Measurements from ENCODE around the gene BBS7. TPM values are rescaled to one million over a fixed set of nuclear protein-coding genes. Genes with fewer than 3 reads are reported as not detected.

Gene BBS7
- total RNA-seq, 4 donors from 2014 or later = 12.6 to 17.6 (median 14.0) TPM

DNA sequence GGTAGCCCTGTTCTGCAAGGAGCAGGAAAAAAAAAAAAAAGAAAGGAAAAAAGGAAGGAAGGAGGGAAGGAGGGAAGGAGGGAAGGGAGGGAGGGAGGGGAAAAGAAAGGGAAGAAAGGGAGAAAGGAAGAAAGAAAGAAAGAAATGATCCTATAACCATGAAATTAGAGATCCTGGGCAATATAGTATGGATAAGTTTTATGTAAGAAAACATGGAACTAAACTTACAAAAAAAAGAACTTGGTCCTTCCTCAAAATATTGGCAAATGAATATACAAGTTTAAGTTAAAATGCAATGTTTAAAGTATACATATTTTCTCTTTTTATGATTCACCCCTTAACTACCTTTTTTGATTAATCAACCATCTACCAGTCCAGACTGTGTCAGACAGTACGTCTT, 18.9 kb downstream of the BBS7 start:
- TF ChIP-seq POLR2AphosphoS5 (IDR thresholded peaks at IDR 0.05) (no peak), EP300 (IDR thresholded peaks at IDR 0.05; ENCODE audit: low read depth) (no peak), POLR2A (IDR thresholded peaks at IDR 0.05) (no peak)
- TF ChIP-seq, protein P1, sequence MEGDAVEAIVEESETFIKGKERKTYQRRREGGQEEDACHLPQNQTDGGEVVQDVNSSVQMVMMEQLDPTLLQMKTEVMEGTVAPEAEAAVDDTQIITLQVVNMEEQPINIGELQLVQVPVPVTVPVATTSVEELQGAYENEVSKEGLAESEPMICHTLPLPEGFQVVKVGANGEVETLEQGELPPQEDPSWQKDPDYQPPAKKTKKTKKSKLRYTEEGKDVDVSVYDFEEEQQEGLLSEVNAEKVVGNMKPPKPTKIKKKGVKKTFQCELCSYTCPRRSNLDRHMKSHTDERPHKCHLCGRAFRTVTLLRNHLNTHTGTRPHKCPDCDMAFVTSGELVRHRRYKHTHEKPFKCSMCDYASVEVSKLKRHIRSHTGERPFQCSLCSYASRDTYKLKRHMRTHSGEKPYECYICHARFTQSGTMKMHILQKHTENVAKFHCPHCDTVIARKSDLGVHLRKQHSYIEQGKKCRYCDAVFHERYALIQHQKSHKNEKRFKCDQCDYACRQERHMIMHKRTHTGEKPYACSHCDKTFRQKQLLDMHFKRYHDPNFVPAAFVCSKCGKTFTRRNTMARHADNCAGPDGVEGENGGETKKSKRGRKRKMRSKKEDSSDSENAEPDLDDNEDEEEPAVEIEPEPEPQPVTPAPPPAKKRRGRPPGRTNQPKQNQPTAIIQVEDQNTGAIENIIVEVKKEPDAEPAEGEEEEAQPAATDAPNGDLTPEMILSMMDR (IDR thresholded peaks at IDR 0.05) = no peak
- Histone ChIP-seq H3K9me3 (no peaks in the 10 kb centered on the region), H3K4me1 (no peaks in the 10 kb centered on the region), H3K27me3 (no peaks in the 10 kb centered on the region), H3K4me3 (no peak overlapping the region), H3K27ac (no peak overlapping the region), H3K36me3 (peaks cover 0 to 22% (median 7%) of the 10 kb centered on the region in 4 donors)
- 86 to 93% methylated on average over 1 of the region's 1 CpG for WGBS, 2 donors (ENCODE audit: low coverage in 1 of 2)
- in situ Hi-C loops (cut with MboI; ENCODE audit: low pct_ligation_motif_present in 1 of 4, low pct_unique_long_range_greater_than_20kb in 1 of 4, low sequenced_read_pairs in 3 of 4) = no loop called here
- DNase-seq = no peak
- intact Hi-C loops (cut with DNase I; ENCODE audit: low total_unique reads) = no loop called here

DNA sequence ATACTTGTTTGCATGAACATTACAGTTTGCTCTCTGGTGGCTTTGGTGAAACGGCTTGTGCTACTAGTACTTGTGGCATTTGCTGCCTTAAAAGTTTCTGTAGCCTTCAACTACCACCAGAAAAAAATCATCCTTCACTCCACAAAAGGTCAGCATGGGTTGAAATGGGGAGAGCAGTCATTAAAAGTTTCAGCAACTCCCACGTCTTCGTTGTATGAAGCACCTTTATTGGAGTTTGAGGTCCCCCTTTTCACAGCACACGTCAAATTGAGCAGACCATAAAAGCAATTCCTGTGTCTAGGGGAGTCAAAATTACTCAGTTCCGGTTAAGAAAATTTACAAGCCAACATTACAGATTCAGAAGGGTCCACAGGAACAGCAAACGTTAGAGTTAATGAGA, 23.6 kb downstream of the BBS7 start:
- no peak for DNase-seq
- intact Hi-C loops (cut with DNase I; ENCODE audit: low total_unique reads) = no loop called here
- WGBS, 2 donors (ENCODE audit: low coverage in 1 of 2) = 74 to 87% methylated on average over 5 to 6 of the region's 6 CpGs

DNA sequence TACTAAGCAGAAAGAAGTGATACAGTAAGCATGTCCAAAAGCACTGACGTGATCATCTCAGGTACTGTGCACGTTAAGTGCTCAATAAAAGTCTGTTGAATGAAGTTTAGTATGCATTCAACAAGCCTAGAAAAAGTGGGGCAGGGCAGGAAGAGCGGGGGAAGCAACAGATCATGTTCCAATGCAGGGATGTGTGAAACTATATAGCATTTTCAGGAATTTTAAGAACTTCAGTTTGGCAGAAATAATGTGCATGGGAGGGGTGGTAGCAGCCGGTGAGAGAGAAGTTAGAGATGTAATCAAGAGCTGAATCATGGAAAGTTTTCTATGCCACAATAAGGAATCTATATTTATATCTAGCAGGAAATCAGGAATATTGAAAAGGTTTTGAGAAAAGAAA, 27.4 kb downstream of the BBS7 start:
- H3K27me3 ChIP-seq = no peaks in the 10 kb centered on the region
- H3K4me1 ChIP-seq = no peaks in the 10 kb centered on the region
- intact Hi-C loops (cut with DNase I; ENCODE audit: low total_unique reads) = no loop called here
- in situ Hi-C loops (cut with MboI; ENCODE audit: low pct_ligation_motif_present in 1 of 4, low pct_unique_long_range_greater_than_20kb in 1 of 4, low sequenced_read_pairs in 3 of 4) = no loop called here
- peaks cover 0 to 20% (median 7%) of the 10 kb centered on the region in 4 donors for H3K36me3 ChIP-seq
- H3K4me3 ChIP-seq = no peak overlapping the region
- TF ChIP-seq POLR2AphosphoS5 (IDR thresholded peaks at IDR 0.05) (no peak), POLR2A (IDR thresholded peaks at IDR 0.05) (no peak), EP300 (IDR thresholded peaks at IDR 0.05; ENCODE audit: low read depth) (no peak)
- TF ChIP-seq, protein P1 (IDR thresholded peaks at IDR 0.05) = no peak
- WGBS, 2 donors (ENCODE audit: low coverage in 1 of 2) = 91 to 95% methylated on average over 4 of the region's 4 CpGs
- H3K9me3 ChIP-seq = no peaks in the 10 kb centered on the region
- no peak for DNase-seq
- H3K27ac ChIP-seq = no peak overlapping the region

More for the DNA sequence above, 23.6 kb downstream of the BBS7 start:
- TF ChIP-seq, protein P1 (IDR thresholded peaks at IDR 0.05) = no peak
- TF ChIP-seq POLR2AphosphoS5 (IDR thresholded peaks at IDR 0.05) = no peak
- no peak for TF ChIP-seq POLR2A (IDR thresholded peaks at IDR 0.05)
- no peak for TF ChIP-seq EP300 (IDR thresholded peaks at IDR 0.05; ENCODE audit: low read depth)
- Histone ChIP-seq H3K27ac (no peak overlapping the region), H3K9me3 (no peaks in the 10 kb centered on the region), H3K4me1 (no peaks in the 10 kb centered on the region), H3K27me3 (no peaks in the 10 kb centered on the region), H3K36me3 (peaks cover 0 to 32% (median 11%) of the 10 kb centered on the region in 4 donors), H3K4me3 (no peak overlapping the region)
- in situ Hi-C loops (cut with MboI; ENCODE audit: low pct_ligation_motif_present in 1 of 4, low pct_unique_long_range_greater_than_20kb in 1 of 4, low sequenced_read_pairs in 3 of 4) = no loop called here

DNA sequence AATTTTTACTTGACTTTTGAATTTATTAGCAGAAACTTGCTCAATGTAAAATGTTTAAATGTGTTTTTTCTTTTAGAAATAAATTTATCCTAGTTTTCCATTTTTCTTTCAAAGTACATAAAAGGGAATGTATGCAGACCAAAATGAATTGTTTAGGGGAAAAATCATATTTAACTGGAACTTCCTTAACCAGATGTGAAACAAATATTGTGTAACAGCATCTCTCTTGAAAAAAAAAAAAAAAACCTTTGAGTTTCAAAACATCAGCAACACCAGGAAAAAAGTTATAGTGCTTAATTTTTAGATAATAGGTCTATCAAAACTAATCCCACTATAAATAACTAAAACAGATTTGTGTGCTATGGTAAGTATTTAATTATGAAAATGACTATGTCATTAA, 32.1 kb downstream of the BBS7 start:
- TF ChIP-seq EP300 (IDR thresholded peaks at IDR 0.05; ENCODE audit: low read depth) (no peak), POLR2A (IDR thresholded peaks at IDR 0.05) (no peak), POLR2AphosphoS5 (IDR thresholded peaks at IDR 0.05) (no peak)
- TF ChIP-seq, protein P1 (IDR thresholded peaks at IDR 0.05) = no peak
- Histone ChIP-seq H3K9me3 (no peaks in the 10 kb centered on the region), H3K4me3 (no peak overlapping the region), H3K27ac (no peak overlapping the region), H3K4me1 (no peaks in the 10 kb centered on the region), H3K27me3 (no peaks in the 10 kb centered on the region), H3K36me3 (peaks cover 0 to 23% (median 9%) of the 10 kb centered on the region in 4 donors)
- no peak for DNase-seq
- intact Hi-C loops (cut with DNase I; ENCODE audit: low total_unique reads) = no loop called here
- in situ Hi-C loops (cut with MboI; ENCODE audit: low pct_ligation_motif_present in 1 of 4, low pct_unique_long_range_greater_than_20kb in 1 of 4, low sequenced_read_pairs in 3 of 4) = no loop called here
